Heart left ventricle (tissue), 13 donors: ENCODE results near the gene RSPO4.

Source experiments
- CTCF ChIP-seq, 12 donors: fragments of 200-600 bp; sonication (generic) in 4 of 12; IDR thresholded peaks; one replicate each; pipeline versions ENCODE4 v1.5.0 to v1.8.0; 2018 to 2022; ENCODE audit warnings: antibody characterized with exemption in 12 of 12, mild to moderate bottlenecking in 5 of 12
- POLR2A ChIP-seq, 2 donors: fragments of 450-650 bp; IDR thresholded peaks; one replicate each; pipeline ENCODE4 v1.6.1; 2017; ENCODE audit warnings: antibody characterized with exemption in 2 of 2, mild to moderate bottlenecking in 2 of 2, moderate library complexity in 2 of 2
- donor health status: ischemic (EF 13 %, LVEDD 7.1; RV severe dilation, severe dysfunction).
- donor health status: DM: no; HTN: yes; CAD: no.
- donor health status: DM: no; HTN: no; CAD: no.
- donor health status: ischemic (EF 25% LVEDD 6.9; RV normal size, moderate dysfunction).
- donor health status: ischemic (EF 25% LVEDD 5.7; RV mildly dilated, moderate dysfunction).
- donor health status: ischemic (EF 35%, LVEDD 5.7; RV mildly dilated, moderate dysfunction).
- donor health status: nonischemic (EF 11% LVEDD 7.7; RV severe dilation, severe dysfunction).
- donor health status: DM: yes; HTN: yes; CAD: no.
- donor health status: PGD.
- donor health status: ischemic (EF 29% LVEDD 5.4; RV normal size, mild dysfunction).
- donor health status: nonischemic (EF 23%, LVEDD 6.1; RV moderate dilation, normal function).

- TF ChIP-seq CTCF (IDR thresholded peaks at IDR 0.05) = no peak
- no peak for TF ChIP-seq POLR2A (IDR thresholded peaks at IDR 0.05)
Measured at GRCh38 chr20:955111-955510, 47.0 kb downstream of the RSPO4 start.
